K562 (cell line): ENCODE data around the gene NOLC1. TPM values are rescaled to one million over a fixed set of nuclear protein-coding genes. Genes with fewer than 3 reads are reported as not detected.

Experiments used
- DNMT1 ChIP-seq: fragments of 450-650 bp; IDR thresholded peaks from 2 replicates; pipeline ENCODE4 v1.6.1; 2016; ENCODE audit warnings: antibody characterized with exemption, mild to moderate bottlenecking
- FOSL1 ChIP-seq: fragments of 200-800 bp; sonication (Bioruptor generic); conservative IDR thresholded peaks from 2 replicates; pipeline ENCODE4 v1.6.1; 2016; ENCODE audit warnings: missing genetic modification characterization, missing compliant biosample characterization
- HEY1 ChIP-seq: fragments of 250-450 bp; sonication (Bioruptor Pico); IDR thresholded peaks from 2 replicates; pipeline ENCODE4 v1.5.0; 2020; ENCODE audit warnings: mild to moderate bottlenecking, moderate library complexity, borderline replicate concordance
- HOXB6 ChIP-seq: fragments of 250-450 bp; sonication (Bioruptor Pico); IDR thresholded peaks from 2 replicates; pipeline ENCODE4 v1.5.1; 2022; ENCODE audit warnings: mild to moderate bottlenecking, borderline replicate concordance
- MYBL2 ChIP-seq, 2 experiments: fragments of 450-650 bp in 1 of 2; sonication (generic) in 1 of 2; formaldehyde crosslinking in 1 of 2; IDR thresholded peaks; 2 replicates each; pipeline versions ENCODE4 v1.6.1 to v1.8.1; 2017 to 2022; ENCODE audit warnings: borderline replicate concordance in 1 of 2, inconsistent platforms in 1 of 2, low read depth in 1 of 2, mild to moderate bottlenecking in 1 of 2, missing genetic modification reagents in 1 of 2, moderate library complexity in 1 of 2
- NFIX ChIP-seq: fragments of 250-450 bp; sonication (Bioruptor Pico); IDR thresholded peaks from 2 replicates; pipeline ENCODE4 v1.4.0; 2020; ENCODE audit warnings: low read depth, mild to moderate bottlenecking, moderate library complexity
- NR1H2 ChIP-seq: sonication (generic); formaldehyde crosslinking; IDR thresholded peaks from 2 replicates; pipeline ENCODE4 v1.4.0; 2020; ENCODE audit warnings: mild to moderate bottlenecking, missing genetic modification reagents
- SAP30 ChIP-seq: fragments of 200-600 bp; sonication (generic); IDR thresholded peaks from 2 replicates; pipeline ENCODE4 v1.6.1; 2012; ENCODE audit warnings: borderline replicate concordance, low read depth, mild to moderate bottlenecking, moderate library complexity, low read length, control low read depth, inconsistent platforms; ENCODE audit not compliant: insufficient read depth, poor library complexity, severe bottlenecking
- STAT5B ChIP-seq: fragments of 250-450 bp; sonication (Bioruptor Pico); IDR thresholded peaks from 2 replicates; pipeline ENCODE4 v1.8.0; 2021; ENCODE audit warnings: mild to moderate bottlenecking, inconsistent platforms
- THRAP3 ChIP-seq: fragments of 450-650 bp; IDR thresholded peaks from 2 replicates; pipeline ENCODE4 v1.6.1; 2016; ENCODE audit warnings: mild to moderate bottlenecking, inconsistent platforms, borderline replicate concordance
- XRCC5 ChIP-seq: fragments of 200-400 bp; formaldehyde crosslinking; IDR thresholded peaks from 2 replicates; pipeline ENCODE4 v1.6.1; 2017; ENCODE audit warnings: low read depth, mild to moderate bottlenecking, low read length
- YBX1 ChIP-seq: fragments of 450-650 bp; IDR thresholded peaks from 2 replicates; pipeline ENCODE4 v1.7.1; 2016; ENCODE audit warnings: mild to moderate bottlenecking
- ZNF324 ChIP-seq: fragments of 250-450 bp; sonication (Bioruptor Pico); IDR thresholded peaks from 2 replicates; pipeline ENCODE4 v1.4.0; 2020; ENCODE audit warnings: mild to moderate bottlenecking
- ZNF384 ChIP-seq: IDR thresholded peaks from 2 replicates; pipeline ENCODE4 v1.6.1; 2012; ENCODE audit warnings: low read depth, low read length, improper control_type of control experiment
- ZNF75A ChIP-seq: fragments of 450-650 bp; formaldehyde crosslinking; IDR thresholded peaks from 2 replicates; pipeline ENCODE4 v1.4.0; 2020; ENCODE audit warnings: mild to moderate bottlenecking
- polyA plus RNA-seq, 8 experiments: library from polyadenylated mRNA; depleted of rRNA in 4 of 8; stranded (reverse) in 5 of 8; unstranded in 3 of 8; fragments of >200 nt; fragmentation: Nextera tagmentation in 2 of 8; fragmentation: Illumina TruSeq in 1 of 8; extraction: Ambion mirVana in 2 of 8; extraction: Trizol in 1 of 8; gene quantifications; 2 replicates each; pipeline versions ENCODE4 v1.2.1 to v1.2.3, GENCODE V29; 2011 to 2014; ENCODE audit warnings: inconsistent platforms in 1 of 8, missing spikeins in 1 of 8
- total RNA-seq, 7 experiments: library from RNA; depleted of rRNA in 6 of 7; stranded (reverse); fragments of >200 nt in 6 of 7; fragmentation: Illumina TruSeq in 2 of 7; extraction: Trizol in 2 of 7; gene quantifications; 2 replicates each; pipeline versions ENCODE4 v1.2.1 to v1.2.3, GENCODE V29; 2011 to 2021; ENCODE audit warnings: low replicate concordance in 1 of 7
- TF ChIP-seq, protein P1 (sequence below): fragments of 150-350 bp; conservative IDR thresholded peaks from 2 replicates; pipeline ENCODE4 v1.6.1; 2014; ENCODE audit warnings: low read length
- TF ChIP-seq, protein P2 (sequence below): sonication (generic); formaldehyde crosslinking; IDR thresholded peaks from 2 replicates; pipeline ENCODE4 v1.8.1; 2023; ENCODE audit warnings: mild to moderate bottlenecking, missing genetic modification reagents
- TF ChIP-seq, protein P3 (sequence below): fragments of 450-650 bp; IDR thresholded peaks from 2 replicates; pipeline ENCODE4 v1.6.1; 2016

The NOLC1 gene
- total and polyA plus RNA-seq, 9 of the 15 experiments (the other 6 are each of a cell fraction or from before 2014, with no cell fraction given) = 102 to 310 (median 165) TPM

DNA sequence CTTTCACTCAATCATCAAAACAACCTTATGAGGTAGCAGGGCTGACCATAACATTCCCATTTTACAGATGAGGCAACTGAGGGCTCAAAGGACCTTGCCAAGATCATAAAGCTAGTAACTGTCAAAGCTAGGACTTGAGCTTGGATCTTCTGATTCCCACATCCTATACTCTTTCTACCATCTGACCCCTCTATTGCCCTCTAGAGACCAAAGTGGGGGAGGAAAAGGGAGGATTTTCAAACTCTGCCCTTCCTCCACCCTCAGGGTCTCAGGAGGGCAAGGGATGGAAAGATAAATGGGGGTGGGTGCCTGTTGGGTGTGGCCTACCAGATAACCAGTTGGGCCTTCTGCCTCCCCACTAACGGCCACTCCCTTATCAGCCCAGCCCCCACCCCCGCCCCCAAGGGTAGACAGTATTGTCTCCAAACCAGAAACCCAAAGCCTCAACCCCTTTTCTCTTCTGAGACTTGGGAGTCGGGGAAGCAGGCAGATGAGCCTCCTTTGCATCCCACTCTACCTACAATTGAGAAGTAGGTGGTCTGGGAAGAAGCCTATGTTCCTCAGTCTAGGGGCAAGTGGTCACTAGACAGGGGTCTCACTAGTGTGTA, 39.9 kb upstream of the NOLC1 start (continued):
- TF ChIP-seq, protein P1, sequence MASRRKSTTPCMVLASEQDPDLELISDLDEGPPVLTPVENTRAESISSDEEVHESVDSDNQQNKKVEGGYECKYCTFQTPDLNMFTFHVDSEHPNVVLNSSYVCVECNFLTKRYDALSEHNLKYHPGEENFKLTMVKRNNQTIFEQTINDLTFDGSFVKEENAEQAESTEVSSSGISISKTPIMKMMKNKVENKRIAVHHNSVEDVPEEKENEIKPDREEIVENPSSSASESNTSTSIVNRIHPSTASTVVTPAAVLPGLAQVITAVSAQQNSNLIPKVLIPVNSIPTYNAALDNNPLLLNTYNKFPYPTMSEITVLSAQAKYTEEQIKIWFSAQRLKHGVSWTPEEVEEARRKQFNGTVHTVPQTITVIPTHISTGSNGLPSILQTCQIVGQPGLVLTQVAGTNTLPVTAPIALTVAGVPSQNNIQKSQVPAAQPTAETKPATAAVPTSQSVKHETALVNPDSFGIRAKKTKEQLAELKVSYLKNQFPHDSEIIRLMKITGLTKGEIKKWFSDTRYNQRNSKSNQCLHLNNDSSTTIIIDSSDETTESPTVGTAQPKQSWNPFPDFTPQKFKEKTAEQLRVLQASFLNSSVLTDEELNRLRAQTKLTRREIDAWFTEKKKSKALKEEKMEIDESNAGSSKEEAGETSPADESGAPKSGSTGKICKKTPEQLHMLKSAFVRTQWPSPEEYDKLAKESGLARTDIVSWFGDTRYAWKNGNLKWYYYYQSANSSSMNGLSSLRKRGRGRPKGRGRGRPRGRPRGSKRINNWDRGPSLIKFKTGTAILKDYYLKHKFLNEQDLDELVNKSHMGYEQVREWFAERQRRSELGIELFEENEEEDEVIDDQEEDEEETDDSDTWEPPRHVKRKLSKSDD = no peak
- TF ChIP-seq NR1H2 (no peak), NFIX (CRISPR knock-in tag) (no peak), DNMT1 (no peak), HEY1 (CRISPR knock-in tag) (no peak), YBX1 (no peak), MYBL2 (IDR thresholded peaks at IDR 0.05; ENCODE audit: low read depth) (no peak), MYBL2 (CRISPR knock-in tag; IDR thresholded peaks at IDR 0.05; ENCODE audit: borderline replicate concordance) (no peak), SAP30 (no peak), HOXB6 (no peak), FOSL1 (tag) (no peak), ZNF384 (no peak), THRAP3 (no peak), ZNF324 (CRISPR knock-in tag) (no peak), STAT5B (CRISPR knock-in tag) (no peak), XRCC5 (0 out of 2 replicates have a peak, but pooled peaks have one; percentile 45), ZNF75A (CRISPR knock-in tag) (no peak)
- TF ChIP-seq, protein P2, sequence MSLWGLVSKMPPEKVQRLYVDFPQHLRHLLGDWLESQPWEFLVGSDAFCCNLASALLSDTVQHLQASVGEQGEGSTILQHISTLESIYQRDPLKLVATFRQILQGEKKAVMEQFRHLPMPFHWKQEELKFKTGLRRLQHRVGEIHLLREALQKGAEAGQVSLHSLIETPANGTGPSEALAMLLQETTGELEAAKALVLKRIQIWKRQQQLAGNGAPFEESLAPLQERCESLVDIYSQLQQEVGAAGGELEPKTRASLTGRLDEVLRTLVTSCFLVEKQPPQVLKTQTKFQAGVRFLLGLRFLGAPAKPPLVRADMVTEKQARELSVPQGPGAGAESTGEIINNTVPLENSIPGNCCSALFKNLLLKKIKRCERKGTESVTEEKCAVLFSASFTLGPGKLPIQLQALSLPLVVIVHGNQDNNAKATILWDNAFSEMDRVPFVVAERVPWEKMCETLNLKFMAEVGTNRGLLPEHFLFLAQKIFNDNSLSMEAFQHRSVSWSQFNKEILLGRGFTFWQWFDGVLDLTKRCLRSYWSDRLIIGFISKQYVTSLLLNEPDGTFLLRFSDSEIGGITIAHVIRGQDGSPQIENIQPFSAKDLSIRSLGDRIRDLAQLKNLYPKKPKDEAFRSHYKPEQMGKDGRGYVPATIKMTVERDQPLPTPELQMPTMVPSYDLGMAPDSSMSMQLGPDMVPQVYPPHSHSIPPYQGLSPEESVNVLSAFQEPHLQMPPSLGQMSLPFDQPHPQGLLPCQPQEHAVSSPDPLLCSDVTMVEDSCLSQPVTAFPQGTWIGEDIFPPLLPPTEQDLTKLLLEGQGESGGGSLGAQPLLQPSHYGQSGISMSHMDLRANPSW = no peak
- TF ChIP-seq, protein P3, sequence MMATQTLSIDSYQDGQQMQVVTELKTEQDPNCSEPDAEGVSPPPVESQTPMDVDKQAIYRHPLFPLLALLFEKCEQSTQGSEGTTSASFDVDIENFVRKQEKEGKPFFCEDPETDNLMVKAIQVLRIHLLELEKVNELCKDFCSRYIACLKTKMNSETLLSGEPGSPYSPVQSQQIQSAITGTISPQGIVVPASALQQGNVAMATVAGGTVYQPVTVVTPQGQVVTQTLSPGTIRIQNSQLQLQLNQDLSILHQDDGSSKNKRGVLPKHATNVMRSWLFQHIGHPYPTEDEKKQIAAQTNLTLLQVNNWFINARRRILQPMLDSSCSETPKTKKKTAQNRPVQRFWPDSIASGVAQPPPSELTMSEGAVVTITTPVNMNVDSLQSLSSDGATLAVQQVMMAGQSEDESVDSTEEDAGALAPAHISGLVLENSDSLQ = no peak
